ENCODE results near the gene EEIG1. TPM values are rescaled to one million over a fixed set of nuclear protein-coding genes. Genes with fewer than 3 reads are reported as not detected.

Gene EEIG1
- total RNA-seq, 1 donor from 2014 or later, result 36.0 TPM

DNA sequence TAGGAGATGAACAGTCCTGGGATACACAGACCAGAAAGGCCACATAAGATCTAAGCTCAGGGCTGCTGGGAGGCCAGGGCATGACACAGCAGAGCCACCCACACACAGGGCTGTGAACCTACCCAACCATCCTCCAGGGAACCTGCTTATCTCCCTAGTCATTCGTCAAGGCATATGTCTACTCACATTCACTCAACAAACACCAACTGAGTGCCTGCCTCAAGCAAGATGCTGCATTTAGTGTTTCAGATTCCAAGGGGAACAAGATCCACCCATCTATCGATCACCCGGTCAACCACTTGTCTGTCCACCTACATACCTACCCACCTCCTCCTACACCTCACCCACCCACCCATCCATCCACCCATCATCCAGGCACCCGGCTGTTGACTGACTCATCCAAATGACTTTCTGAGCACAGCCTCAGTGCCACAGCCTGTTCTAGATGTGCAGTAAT is 45.0 kb downstream of the EEIG1 start:
- Histone ChIP-seq H3K9me3 (no peaks in the 10 kb centered on the region), H3K27me3 (ENCODE audit: low read depth) (no peaks in the 10 kb centered on the region), H3K36me3 (no peaks in the 10 kb centered on the region), H3K27ac (no peak overlapping the region), H3K4me3 (no peak overlapping the region), H3K4me1 (peaks cover 35% of the 10 kb centered on the region)
- DNase-seq, result no peak
- no peak for ATAC-seq
- intact Hi-C loops (cut with DNase I), result no loop called here
- TF ChIP-seq, protein P1, sequence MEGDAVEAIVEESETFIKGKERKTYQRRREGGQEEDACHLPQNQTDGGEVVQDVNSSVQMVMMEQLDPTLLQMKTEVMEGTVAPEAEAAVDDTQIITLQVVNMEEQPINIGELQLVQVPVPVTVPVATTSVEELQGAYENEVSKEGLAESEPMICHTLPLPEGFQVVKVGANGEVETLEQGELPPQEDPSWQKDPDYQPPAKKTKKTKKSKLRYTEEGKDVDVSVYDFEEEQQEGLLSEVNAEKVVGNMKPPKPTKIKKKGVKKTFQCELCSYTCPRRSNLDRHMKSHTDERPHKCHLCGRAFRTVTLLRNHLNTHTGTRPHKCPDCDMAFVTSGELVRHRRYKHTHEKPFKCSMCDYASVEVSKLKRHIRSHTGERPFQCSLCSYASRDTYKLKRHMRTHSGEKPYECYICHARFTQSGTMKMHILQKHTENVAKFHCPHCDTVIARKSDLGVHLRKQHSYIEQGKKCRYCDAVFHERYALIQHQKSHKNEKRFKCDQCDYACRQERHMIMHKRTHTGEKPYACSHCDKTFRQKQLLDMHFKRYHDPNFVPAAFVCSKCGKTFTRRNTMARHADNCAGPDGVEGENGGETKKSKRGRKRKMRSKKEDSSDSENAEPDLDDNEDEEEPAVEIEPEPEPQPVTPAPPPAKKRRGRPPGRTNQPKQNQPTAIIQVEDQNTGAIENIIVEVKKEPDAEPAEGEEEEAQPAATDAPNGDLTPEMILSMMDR (IDR thresholded peaks at IDR 0.05), result no peak

DNA sequence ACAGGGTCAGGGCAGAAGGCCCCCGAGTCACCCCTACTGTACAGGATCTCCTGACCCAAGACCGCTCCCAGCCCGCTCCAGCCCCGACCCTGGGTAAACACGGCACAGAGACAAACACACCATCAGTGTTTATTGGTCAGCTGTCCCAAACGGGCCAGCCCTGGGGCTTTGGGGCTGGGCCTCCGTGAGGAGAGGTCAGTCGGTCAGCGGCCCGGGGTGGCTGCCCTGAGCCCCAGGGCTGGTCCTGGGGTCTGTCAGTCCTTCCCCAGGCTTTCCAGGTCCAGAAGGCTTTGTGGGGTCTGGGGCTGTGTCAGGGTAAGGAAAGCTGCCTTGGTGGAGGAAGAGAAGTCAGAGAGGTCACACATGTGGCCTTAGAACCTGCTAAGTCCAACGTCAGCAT is 45.8 kb downstream of the EEIG1 start:
- Histone ChIP-seq H3K4me1 (peaks cover 43% of the 10 kb centered on the region), H3K9me3 (no peaks in the 10 kb centered on the region), H3K4me3 (no peak overlapping the region), H3K27me3 (ENCODE audit: low read depth) (no peaks in the 10 kb centered on the region), H3K36me3 (no peaks in the 10 kb centered on the region), H3K27ac (no peak overlapping the region)
- TF ChIP-seq, protein P1 (IDR thresholded peaks at IDR 0.05), result no peak
- intact Hi-C loops (cut with DNase I), result no loop called here
- ATAC-seq (no peak), DNase-seq (no peak)

DNA sequence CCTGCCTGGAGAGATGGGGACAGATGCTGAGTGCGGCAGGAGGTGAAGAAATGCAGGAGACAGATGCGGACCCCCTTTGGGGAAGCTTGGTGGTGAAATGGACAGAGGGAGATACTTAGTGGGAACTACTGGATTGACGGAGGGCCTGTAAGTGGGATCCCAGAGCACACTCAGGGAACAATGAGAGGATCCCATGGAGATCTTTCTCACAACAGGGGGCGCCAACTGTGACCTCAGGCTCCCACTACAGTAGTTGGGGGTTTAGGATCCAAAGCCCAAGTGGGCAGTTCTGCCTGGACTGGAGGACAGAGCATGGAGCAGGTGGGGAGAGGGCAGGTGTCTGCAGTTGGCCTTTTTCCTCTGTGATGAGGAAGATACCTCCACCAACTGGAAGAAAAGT is 46.5 kb downstream of the EEIG1 start:
- Histone ChIP-seq H3K36me3 (no peaks in the 10 kb centered on the region), H3K9me3 (no peaks in the 10 kb centered on the region), H3K4me3 (no peak overlapping the region), H3K27me3 (ENCODE audit: low read depth) (no peaks in the 10 kb centered on the region), H3K4me1 (peaks cover 50% of the 10 kb centered on the region), H3K27ac (no peak overlapping the region)
- ATAC-seq (no peak), DNase-seq (no peak)
- intact Hi-C loops (cut with DNase I), result no loop called here
- TF ChIP-seq, protein P1 (IDR thresholded peaks at IDR 0.05), result no peak

DNA sequence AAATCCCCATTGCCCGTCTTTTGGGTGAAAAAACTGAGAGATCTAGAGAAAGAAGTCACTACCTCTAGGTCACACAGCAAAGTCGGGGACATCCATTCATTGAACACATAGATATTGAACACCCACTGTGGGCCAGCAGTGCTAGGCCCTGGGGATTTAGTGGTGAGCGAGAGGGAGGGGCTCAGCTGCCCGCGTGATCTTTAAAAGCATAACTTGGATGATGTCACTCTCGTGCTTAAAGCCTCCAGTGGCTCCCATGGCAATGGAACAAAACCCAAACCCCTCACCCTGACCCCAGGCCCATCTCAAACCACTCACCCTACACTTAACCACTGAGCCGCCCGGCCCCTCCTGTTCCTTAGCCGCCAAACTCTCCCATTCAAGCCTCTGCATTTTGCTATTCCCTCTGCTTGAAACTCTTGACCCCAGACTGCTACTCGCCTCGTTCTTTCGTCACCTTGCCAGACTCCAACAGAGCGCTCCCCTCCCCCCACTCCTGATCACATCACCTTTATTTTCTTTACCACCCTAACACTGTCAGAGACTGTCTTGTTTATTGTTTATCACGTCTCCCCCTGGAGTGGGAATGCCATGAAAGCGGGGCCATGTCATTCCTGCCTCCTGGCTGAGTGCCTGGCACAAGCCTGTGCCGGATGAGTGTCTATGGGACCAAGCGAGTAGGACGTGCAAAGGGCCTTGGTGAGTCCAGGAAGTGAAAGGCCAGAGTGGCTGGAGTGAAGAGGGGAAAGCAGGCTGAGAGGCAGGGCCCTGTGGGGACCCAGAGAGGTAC is 49.5 kb downstream of the EEIG1 start:
- intact Hi-C loops (cut with DNase I), result no loop called here
- Histone ChIP-seq H3K4me1 (peaks cover 58% of the 10 kb centered on the region), H3K27me3 (ENCODE audit: low read depth) (peaks cover 13% of the 10 kb centered on the region), H3K36me3 (no peaks in the 10 kb centered on the region), H3K4me3 (peak overlapping the region; percentile 69), H3K27ac (peak overlapping the region; percentile 76), H3K9me3 (no peaks in the 10 kb centered on the region)
- DNase-seq (no peak), ATAC-seq (peak; percentile 75 to 82)
- TF ChIP-seq, protein P1 (IDR thresholded peaks at IDR 0.05), result no peak

Other genes with a start within 250 kb of the EEIG1 start
- gene TOR2A, start 245.7 kb downstream of the EEIG1 start, total RNA-seq, result 16.5 TPM
- gene SH2D3C, start 202.3 kb downstream of the EEIG1 start, total RNA-seq, result 59.4 TPM
- 96.2 TPM for gene CDK9, start 195.0 kb downstream of the EEIG1 start, total RNA-seq
- gene FPGS, start 178.1 kb downstream of the EEIG1 start, total RNA-seq, result 55.4 TPM
- 323 TPM for gene ENG, start 126.3 kb downstream of the EEIG1 start, total RNA-seq
- 185 TPM for gene AK1, start 103.3 kb downstream of the EEIG1 start, total RNA-seq
- gene ST6GALNAC6, start 81.4 kb downstream of the EEIG1 start, total RNA-seq, result 82.0 TPM
- gene ST6GALNAC4, start 63.9 kb downstream of the EEIG1 start, total RNA-seq, result 45.6 TPM
- gene PIP5KL1, start 50.2 kb downstream of the EEIG1 start, total RNA-seq, result 11.5 TPM
- gene DPM2, start 43.1 kb downstream of the EEIG1 start, total RNA-seq, result 33.7 TPM
- gene NAIF1, start 86.3 kb upstream of the EEIG1 start, total RNA-seq, result 11.3 TPM
- gene SLC25A25, start 87.2 kb upstream of the EEIG1 start, total RNA-seq, result 27.3 TPM
- gene PTGES2, start 146.7 kb upstream of the EEIG1 start, total RNA-seq, result 30.6 TPM
- 83.4 TPM for gene LCN2, start 168.5 kb upstream of the EEIG1 start, total RNA-seq
- 47.9 TPM for gene BBLN, start 179.3 kb upstream of the EEIG1 start, total RNA-seq
- gene CIZ1, start 210.6 kb upstream of the EEIG1 start, total RNA-seq, result 98.5 TPM
- 8.8 TPM for gene DNM1, start 222.4 kb upstream of the EEIG1 start, total RNA-seq

All from lower lobe of right lung (tissue), 2 donors.